ENCODE results near the gene KIAA1210. TPM values are rescaled to one million over a fixed set of nuclear protein-coding genes. Genes with fewer than 3 reads are reported as not detected.

The KIAA1210 gene
- total RNA-seq, 2 experiments from 2014 or later, result not detected

DNA sequence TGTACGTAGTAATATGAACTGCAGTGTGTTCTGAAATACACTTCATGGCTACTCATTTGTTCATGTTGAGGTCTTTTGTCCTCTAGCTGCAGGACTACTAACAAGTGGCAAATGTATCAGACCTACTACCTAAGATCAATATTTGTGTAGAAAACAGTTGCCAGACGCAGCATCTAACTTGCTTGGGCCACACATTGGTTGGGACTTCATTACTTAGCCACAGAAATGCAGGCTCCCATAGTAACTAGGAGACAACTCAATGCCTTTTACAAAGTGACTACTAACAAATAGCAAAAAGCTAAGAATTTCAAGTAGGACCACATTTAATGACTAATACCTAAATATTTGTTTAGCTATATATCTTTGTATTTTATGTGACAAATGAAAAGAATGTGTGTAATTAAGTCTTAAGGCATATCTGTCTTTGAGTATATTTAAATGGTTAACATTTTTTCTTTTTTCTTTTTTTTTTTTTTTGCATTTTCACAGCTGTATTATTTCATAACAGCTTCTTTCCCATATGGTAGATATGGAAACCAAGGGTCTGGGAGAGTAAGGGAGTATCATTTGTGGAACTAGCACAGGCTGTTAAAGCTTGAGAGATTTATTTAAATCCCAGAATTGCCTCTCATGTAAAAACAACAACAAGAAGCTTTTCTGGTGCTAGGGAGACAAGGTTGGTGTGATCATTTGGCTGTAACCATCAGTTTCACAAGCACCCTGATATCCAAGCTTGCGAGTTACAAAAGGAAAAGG, 52.2 kb downstream of the KIAA1210 start:
- ATAC-seq (ENCODE audit: low read depth) (no peak), DNase-seq (no peak)
- H3K9me3 Mint-ChIP-seq, result no peaks in the 10 kb centered on the region
- POLR2A ChIA-PET, result no interaction called here
- H3K27ac Mint-ChIP-seq, result no peak overlapping the region
- H3K36me3 Mint-ChIP-seq, result no peaks in the 10 kb centered on the region
- no peak overlapping the region for H3K4me3 Mint-ChIP-seq
- H3K4me1 Mint-ChIP-seq, result no peaks in the 10 kb centered on the region
- peaks cover 4% of the 10 kb centered on the region for H3K27me3 Mint-ChIP-seq

DNA sequence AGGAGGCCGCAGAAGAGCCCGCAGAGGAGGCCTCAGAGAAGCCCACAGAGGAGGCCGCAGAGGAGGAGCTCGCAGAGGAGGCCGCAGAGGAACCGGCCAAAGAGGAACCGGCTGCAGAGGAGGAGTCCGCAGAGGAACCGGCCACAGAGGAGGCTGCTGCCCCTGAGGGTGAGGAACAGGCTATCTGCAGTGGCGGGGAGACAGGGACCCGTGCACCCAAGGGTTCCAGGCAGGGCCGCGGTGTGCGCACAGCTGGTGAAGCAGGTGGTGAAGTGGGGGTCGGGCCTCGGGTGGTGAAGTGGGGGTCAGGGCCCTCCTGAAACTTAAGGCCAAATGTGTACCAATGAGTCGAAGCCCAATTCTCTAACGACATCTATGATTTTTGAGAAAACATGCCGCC, 53.7 kb downstream of the KIAA1210 start:
- no peak for ATAC-seq (ENCODE audit: low read depth)
- Mint-ChIP-seq H3K9me3 (no peaks in the 10 kb centered on the region), H3K4me3 (no peak overlapping the region), H3K27me3 (peaks cover 4% of the 10 kb centered on the region), H3K36me3 (no peaks in the 10 kb centered on the region), H3K4me1 (no peaks in the 10 kb centered on the region), H3K27ac (no peak overlapping the region)
- DNase-seq, result no peak
- POLR2A ChIA-PET, result no interaction called here

DNA sequence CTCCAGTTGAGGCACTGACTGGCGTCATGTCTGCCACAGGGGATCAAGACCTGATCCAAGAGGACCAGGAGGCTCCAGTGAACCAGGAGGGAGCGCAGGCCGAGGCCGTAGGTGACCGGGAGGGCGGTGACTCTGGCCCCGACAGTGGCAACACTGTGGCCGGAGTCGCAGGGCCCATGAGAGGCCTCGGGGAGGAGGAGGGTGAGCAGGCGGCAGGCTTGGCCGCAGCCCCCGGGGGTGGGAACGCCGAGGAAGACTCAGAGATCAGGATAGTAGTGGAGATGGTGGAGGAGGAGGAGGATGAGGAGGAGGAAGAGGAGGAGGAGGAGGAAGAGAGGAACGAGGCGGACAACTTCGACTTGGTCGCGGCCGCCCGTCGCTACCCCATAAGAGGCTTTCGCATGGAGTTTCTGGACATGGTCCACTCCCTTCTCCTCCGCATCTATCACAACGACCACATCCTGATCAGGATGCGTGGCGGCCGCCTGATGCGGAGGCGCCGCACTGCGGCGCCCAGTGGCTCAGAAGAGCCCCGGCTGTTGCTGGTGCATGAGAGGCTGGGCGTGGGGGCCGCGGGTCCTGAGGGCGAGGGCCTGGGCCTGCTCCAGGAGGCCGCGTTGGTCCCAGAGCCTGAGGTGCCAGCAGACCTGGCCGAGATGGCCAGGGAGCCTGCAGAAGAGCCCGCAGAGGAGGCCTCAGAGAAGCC, 54.3 kb downstream of the KIAA1210 start:
- Mint-ChIP-seq H3K36me3 (no peaks in the 10 kb centered on the region), H3K27me3 (peaks cover 4% of the 10 kb centered on the region), H3K4me3 (no peak overlapping the region), H3K27ac (no peak overlapping the region), H3K9me3 (no peaks in the 10 kb centered on the region), H3K4me1 (no peaks in the 10 kb centered on the region)
- DNase-seq (no peak), ATAC-seq (ENCODE audit: low read depth) (no peak)
- POLR2A ChIA-PET, result no interaction called here

DNA sequence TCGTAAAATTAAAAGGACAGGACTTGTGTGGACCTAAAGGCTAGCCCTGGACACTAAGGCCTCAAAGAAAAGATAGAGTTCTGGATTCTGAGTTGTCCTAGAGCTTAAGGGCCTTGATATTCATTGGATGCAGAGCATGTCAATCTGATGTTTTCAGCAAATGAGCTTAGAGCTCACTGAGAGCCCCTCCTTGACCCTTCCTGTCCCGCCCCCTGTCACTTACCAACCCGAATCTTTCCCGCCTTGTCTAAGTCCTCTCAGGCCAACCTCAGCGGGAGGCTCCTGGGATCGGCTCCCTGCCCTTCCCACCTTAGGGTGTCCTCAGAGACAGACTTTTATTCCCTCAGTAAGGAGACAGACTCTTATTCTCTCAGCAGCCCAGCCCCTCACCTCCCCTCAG, 54.9 kb downstream of the KIAA1210 start, which contains the start of gene CT47C1:
Gene CT47C1 (plus strand): TSS at position 250 of the 400 bp plus-strand sequence. CDS start 233 bp downstream, outside the sequence.
- DNase-seq (no peak), ATAC-seq (ENCODE audit: low read depth) (no peak)
- H3K4me1 Mint-ChIP-seq, result no peaks in the 10 kb centered on the region
- POLR2A ChIA-PET, result no interaction called here
- no peak within 1 kb of the TSS for H3K27ac Mint-ChIP-seq
- no peaks in the 10 kb centered on the region for H3K36me3 Mint-ChIP-seq
- H3K9me3 Mint-ChIP-seq, result no peaks in the 10 kb centered on the region
- no peak within 1 kb of the TSS for H3K4me3 Mint-ChIP-seq
- peaks cover 4% of the 10 kb centered on the region for H3K27me3 Mint-ChIP-seq

DNA sequence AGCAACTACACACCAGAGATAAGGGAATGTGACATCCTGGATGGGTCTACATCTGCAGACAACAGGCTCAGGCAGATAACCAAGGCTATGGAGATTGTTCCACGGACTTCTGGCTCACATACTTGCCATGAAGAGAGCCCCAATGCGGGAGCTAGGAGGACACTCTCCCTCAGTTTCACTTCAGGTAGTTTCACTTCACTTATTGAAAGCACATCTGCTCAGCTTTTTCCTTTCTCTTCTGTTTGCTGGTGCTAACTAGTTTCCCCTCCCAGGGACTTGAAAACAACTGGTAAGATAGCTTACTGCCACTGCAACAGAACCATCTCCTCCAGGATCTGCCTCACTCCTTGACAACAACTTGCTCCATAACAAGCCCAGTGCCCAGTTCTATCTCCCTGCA, 56.2 kb downstream of the KIAA1210 start:
- POLR2A ChIA-PET, result no interaction called here
- Mint-ChIP-seq H3K4me3 (no peak overlapping the region), H3K27me3 (no peaks in the 10 kb centered on the region), H3K36me3 (no peaks in the 10 kb centered on the region), H3K9me3 (no peaks in the 10 kb centered on the region), H3K4me1 (no peaks in the 10 kb centered on the region), H3K27ac (no peak overlapping the region)
- no peak for ATAC-seq (ENCODE audit: low read depth)
- no peak for DNase-seq

DNA sequence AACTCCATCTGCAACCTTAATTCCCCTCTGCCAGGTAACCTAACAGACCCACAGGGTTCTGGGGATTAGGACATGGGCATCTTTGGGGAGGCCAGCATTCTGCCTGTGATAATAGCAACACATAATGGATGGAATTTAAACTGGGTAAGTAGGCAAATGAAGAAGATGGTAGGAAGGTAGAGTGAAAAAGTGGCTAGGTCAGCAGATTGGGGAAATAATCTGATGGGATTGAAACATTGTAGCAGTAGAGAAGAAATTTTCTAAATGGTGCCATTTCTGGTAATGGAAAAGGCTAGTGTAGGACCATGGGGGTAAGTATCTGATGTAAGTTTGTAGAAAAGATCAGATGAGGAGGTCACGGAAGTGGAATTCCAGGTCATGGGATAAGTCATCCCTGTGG, 57.9 kb downstream of the KIAA1210 start:
- Mint-ChIP-seq H3K4me3 (no peak overlapping the region), H3K27me3 (no peaks in the 10 kb centered on the region), H3K27ac (no peak overlapping the region), H3K9me3 (no peaks in the 10 kb centered on the region), H3K36me3 (no peaks in the 10 kb centered on the region), H3K4me1 (no peaks in the 10 kb centered on the region)
- DNase-seq (no peak), ATAC-seq (ENCODE audit: low read depth) (no peak)
- POLR2A ChIA-PET, result no interaction called here

DNA sequence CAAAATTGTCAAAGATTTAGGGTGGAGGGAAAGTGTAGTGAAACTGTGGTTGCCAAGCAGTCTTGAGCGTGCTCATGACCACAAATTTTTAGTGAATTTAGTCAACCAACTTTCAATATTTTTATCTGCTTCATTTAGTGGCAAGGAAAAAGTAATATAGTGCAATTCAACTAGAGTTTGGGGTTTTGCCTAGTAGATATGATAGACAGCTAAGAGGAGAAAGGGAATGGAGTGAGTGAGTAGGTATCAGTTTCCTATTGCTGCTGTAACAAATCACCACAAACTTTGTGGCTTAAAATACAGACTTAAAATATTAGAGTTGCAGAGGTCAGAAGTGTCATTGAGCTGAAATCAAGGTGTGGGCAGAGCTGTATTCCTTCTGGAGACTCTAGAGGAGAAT, 58.5 kb downstream of the KIAA1210 start:
- H3K9me3 Mint-ChIP-seq, result no peaks in the 10 kb centered on the region
- no peaks in the 10 kb centered on the region for H3K36me3 Mint-ChIP-seq
- DNase-seq, result no peak
- no peak overlapping the region for H3K27ac Mint-ChIP-seq
- no peaks in the 10 kb centered on the region for H3K27me3 Mint-ChIP-seq
- H3K4me1 Mint-ChIP-seq, result no peaks in the 10 kb centered on the region
- H3K4me3 Mint-ChIP-seq, result no peak overlapping the region
- POLR2A ChIA-PET, result no interaction called here
- no peak for ATAC-seq (ENCODE audit: low read depth)

DNA sequence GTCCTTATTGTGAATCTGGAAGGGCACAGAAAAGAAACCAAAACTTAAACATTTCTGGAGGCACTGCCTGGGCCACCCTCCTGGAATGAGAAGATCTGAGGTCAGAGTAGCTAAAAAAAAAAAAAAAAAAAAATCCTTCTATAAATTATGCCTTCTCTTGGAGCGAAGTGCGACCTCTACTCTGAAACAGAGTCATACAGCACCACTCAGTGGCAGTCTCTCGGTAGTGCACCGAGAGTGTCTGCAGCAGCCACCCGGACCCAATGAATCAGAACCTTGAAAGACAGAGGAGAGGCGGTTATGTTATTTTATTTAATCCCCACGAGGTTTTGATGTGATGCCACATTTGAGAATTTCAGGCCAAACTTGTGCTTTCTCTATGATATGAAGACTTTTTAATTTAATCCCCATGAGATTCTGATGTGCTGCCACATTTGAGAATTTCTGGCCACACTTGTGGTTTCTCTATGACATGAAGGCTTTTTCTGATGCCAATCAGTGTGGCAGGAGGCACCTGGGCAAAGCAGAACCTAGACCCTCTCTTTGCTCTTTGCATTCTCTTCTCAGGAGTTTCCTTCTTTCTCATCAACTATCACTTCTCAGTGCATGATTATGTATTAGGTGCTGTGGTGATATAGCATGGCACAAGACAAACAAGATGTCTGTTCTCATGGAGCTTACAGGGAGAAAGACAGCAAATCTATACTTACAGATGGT, 60.4 kb downstream of the KIAA1210 start:
- Mint-ChIP-seq H3K36me3 (no peaks in the 10 kb centered on the region), H3K4me1 (no peaks in the 10 kb centered on the region), H3K9me3 (no peaks in the 10 kb centered on the region), H3K27me3 (no peaks in the 10 kb centered on the region), H3K4me3 (no peak overlapping the region), H3K27ac (no peak overlapping the region)
- DNase-seq, result no peak
- ATAC-seq (ENCODE audit: low read depth), result no peak
- POLR2A ChIA-PET, result no interaction called here

DNA sequence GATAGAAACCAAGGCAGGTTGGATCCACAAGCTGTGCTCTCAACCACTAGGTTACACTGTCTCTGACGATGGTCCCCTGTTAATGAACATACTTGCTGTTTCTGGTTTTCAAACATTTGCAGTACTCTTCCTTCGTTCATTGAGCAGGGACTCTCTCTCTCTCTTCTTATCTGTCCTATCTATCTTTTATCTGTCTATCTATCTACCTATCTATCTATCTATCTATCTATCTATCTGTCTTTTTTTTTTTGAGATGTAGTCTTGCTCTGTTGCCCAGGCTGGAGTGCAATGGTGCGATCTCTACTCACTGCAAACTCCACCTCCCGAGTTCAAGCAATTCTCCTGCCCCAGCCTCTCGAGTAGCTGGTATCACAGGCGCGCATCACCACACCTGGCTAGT, 64.2 kb downstream of the KIAA1210 start:
- ATAC-seq (ENCODE audit: low read depth), result no peak
- Mint-ChIP-seq H3K27me3 (no peaks in the 10 kb centered on the region), H3K27ac (no peak overlapping the region), H3K4me3 (no peak overlapping the region), H3K36me3 (no peaks in the 10 kb centered on the region), H3K4me1 (no peaks in the 10 kb centered on the region), H3K9me3 (no peaks in the 10 kb centered on the region)
- no peak for DNase-seq
- POLR2A ChIA-PET, result no interaction called here

DNA sequence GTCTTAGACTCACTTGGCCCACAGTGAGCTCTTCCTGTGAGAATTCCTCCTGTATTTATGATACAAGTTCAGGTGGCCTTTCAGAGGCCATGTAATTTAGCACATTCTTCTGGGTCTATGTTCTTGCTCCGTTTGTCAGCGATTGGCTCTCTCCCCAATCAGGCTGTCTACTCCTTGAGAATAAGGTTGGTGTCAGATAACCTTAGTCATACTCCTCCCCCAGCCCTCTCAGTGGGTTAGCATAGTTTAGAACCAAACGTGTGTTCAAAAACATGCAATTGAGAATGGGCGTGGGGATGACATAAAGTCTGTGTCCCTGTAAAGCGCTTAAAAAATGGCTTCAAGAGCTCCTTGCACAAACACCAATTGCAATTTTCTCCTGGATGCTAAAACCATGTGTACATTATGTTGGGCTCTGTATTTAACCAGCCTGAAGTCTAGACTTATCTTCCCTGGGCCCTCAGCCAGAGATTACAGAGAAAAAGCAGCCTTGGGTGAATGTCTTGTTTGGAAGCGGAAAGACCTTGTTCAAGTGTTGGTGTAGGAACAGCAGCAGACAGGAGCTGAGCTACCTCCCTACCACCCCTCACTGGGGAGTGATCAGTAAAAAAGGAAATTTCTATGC, 64.8 kb downstream of the KIAA1210 start:
- H3K9me3 Mint-ChIP-seq, result no peaks in the 10 kb centered on the region
- no peak for DNase-seq
- no peaks in the 10 kb centered on the region for H3K4me1 Mint-ChIP-seq
- H3K4me3 Mint-ChIP-seq, result no peak overlapping the region
- no peak overlapping the region for H3K27ac Mint-ChIP-seq
- POLR2A ChIA-PET, result no interaction called here
- ATAC-seq (ENCODE audit: low read depth), result no peak
- no peaks in the 10 kb centered on the region for H3K36me3 Mint-ChIP-seq
- no peaks in the 10 kb centered on the region for H3K27me3 Mint-ChIP-seq

DNA sequence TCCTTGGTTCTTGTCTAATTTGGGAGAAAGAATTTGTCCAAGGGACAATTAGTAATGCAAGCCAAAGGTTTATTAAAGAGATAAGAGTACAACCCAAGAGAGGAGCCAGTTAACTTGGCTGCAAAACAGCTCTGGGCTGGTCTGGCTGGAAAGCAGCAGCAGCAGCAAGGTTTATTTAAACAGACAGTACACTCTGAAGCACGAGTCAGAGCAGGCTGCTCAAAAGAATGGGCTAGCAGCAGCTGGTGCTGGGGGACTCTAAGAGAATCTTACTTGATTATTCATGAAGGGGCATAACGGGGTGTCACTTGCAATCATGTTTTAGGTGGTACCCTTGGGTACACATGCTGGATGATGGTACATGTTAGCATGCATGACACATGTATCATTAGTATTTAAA, 71.9 kb downstream of the KIAA1210 start:
- Mint-ChIP-seq H3K36me3 (no peaks in the 10 kb centered on the region), H3K4me1 (no peaks in the 10 kb centered on the region), H3K27me3 (peaks cover under 1% of the 10 kb centered on the region), H3K27ac (no peak overlapping the region), H3K4me3 (no peak overlapping the region), H3K9me3 (no peaks in the 10 kb centered on the region)
- POLR2A ChIA-PET, result no interaction called here
- DNase-seq, result no peak
- ATAC-seq (ENCODE audit: low read depth), result no peak

DNA sequence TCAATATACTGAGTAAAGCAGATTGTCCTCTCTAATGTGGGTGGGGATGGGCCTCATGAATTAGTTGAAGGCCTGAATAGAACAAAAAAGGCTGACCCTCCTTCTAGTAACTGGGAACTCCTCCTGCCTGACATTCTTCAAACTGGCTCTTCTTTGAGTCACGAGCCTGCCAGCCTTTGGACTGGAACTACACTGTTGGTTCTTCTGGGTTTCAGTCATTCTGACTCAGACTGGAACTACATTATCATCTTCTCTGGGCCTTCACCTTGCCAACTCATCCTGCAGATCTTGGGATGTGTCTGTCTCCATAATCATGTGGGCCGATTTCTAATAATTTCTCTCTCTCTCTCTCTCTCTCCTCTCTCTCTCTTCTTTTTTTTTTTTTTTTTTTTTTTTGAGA, 81.7 kb downstream of the KIAA1210 start:
- POLR2A ChIA-PET, result interaction anchor here (0.6 kb wide), 1 partner anchor 92 kb away, joined by 4 read pairs; no protein-coding TSS in a partner anchor
- Mint-ChIP-seq H3K36me3 (no peaks in the 10 kb centered on the region), H3K4me3 (no peak overlapping the region), H3K27ac (no peak overlapping the region), H3K9me3 (no peaks in the 10 kb centered on the region), H3K4me1 (no peaks in the 10 kb centered on the region), H3K27me3 (peaks cover 5% of the 10 kb centered on the region)
- ATAC-seq (ENCODE audit: low read depth) (no peak), DNase-seq (no peak)

DNA sequence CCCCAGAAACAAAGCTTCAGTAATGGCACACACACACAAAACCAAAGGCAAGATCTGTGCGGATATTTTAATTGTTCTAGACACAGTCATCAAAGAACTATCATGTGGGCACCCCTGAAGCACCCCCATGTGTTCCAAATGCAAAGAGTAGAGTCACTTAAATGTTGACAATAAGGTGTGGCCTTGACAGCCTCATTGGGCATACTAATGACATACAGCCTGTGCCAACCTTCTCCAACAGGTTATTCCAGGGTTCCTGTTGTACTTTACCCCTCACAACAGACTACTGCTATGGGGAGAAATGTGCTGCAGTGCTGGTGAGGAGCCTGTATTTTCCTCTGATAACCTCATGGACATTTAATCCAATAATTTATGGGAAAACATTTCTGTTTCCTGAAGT, 84.6 kb downstream of the KIAA1210 start:
- Mint-ChIP-seq H3K4me1 (no peaks in the 10 kb centered on the region), H3K27me3 (peaks cover 3% of the 10 kb centered on the region), H3K27ac (no peak overlapping the region), H3K36me3 (no peaks in the 10 kb centered on the region), H3K9me3 (no peaks in the 10 kb centered on the region), H3K4me3 (no peak overlapping the region)
- ATAC-seq (ENCODE audit: low read depth) (no peak), DNase-seq (no peak)
- POLR2A ChIA-PET, result no interaction called here
